Measurements from ENCODE around the gene DAPP1.

The DAPP1 gene

DNA sequence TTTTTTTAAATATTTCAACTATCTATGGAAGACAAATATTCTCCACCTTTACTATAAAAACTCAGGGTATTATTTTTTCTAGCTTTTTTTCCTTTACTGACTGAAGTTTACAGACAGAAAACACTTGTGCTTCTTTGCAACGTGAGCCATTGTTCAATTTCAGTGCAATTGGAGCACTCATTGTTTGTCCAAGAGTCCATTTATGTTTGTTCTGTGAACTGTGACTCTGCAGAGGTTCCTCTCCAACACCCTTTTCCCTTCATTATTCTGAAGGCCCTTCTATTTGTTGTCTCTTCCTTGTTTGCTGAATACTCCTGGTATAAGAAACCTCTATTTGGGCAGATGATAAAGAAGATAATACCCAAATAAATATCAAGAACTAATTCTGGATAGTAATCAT, 37.4 kb downstream of the DAPP1 start:
- no peaks in the 10 kb centered on the region for H3K9me2 ChIP-seq (replicated peaks; ENCODE audit: low read depth, low read length)
- H3K36me3 ChIP-seq (ENCODE audit: insufficient read depth, low read length) = no peaks in the 10 kb centered on the region
- no peak overlapping the region for H3K4me2 ChIP-seq (ENCODE audit: low read depth, low read length, poor library complexity, severe bottlenecking)
- H3K4me1 ChIP-seq (ENCODE audit: insufficient read depth, low read length, poor library complexity, severe bottlenecking) = no peaks in the 10 kb centered on the region
- no peak overlapping the region for H2AFZ ChIP-seq (ENCODE audit: low read length)
- no peak overlapping the region for H3K4me3 ChIP-seq (ENCODE audit: low read length, poor library complexity, severe bottlenecking)
- no peaks in the 10 kb centered on the region for H4K20me1 ChIP-seq (ENCODE audit: insufficient read depth, low read length, poor library complexity, severe bottlenecking)
- TF ChIP-seq, protein P1, sequence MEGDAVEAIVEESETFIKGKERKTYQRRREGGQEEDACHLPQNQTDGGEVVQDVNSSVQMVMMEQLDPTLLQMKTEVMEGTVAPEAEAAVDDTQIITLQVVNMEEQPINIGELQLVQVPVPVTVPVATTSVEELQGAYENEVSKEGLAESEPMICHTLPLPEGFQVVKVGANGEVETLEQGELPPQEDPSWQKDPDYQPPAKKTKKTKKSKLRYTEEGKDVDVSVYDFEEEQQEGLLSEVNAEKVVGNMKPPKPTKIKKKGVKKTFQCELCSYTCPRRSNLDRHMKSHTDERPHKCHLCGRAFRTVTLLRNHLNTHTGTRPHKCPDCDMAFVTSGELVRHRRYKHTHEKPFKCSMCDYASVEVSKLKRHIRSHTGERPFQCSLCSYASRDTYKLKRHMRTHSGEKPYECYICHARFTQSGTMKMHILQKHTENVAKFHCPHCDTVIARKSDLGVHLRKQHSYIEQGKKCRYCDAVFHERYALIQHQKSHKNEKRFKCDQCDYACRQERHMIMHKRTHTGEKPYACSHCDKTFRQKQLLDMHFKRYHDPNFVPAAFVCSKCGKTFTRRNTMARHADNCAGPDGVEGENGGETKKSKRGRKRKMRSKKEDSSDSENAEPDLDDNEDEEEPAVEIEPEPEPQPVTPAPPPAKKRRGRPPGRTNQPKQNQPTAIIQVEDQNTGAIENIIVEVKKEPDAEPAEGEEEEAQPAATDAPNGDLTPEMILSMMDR (conservative IDR thresholded peaks at IDR 0.05; ENCODE audit: low read length) = no peak
- TF ChIP-seq EZH2phosphoT487 (IDR thresholded peaks at IDR 0.05; ENCODE audit: borderline replicate concordance) = no peak
- H3K9ac ChIP-seq (ENCODE audit: low read depth, low read length, poor library complexity, severe bottlenecking) = no peak overlapping the region
- H3K27me3 ChIP-seq (ENCODE audit: insufficient read depth, low read length, poor library complexity, severe bottlenecking) = no peaks in the 10 kb centered on the region
- no peaks in the 10 kb centered on the region for H3K9me3 ChIP-seq (ENCODE audit: insufficient read depth, low read depth, low read length)
- no peaks in the 10 kb centered on the region for H3K79me2 ChIP-seq (ENCODE audit: insufficient read depth, low read length)
- H3F3A ChIP-seq (ENCODE audit: low read depth) = no peaks in the 10 kb centered on the region

DNA sequence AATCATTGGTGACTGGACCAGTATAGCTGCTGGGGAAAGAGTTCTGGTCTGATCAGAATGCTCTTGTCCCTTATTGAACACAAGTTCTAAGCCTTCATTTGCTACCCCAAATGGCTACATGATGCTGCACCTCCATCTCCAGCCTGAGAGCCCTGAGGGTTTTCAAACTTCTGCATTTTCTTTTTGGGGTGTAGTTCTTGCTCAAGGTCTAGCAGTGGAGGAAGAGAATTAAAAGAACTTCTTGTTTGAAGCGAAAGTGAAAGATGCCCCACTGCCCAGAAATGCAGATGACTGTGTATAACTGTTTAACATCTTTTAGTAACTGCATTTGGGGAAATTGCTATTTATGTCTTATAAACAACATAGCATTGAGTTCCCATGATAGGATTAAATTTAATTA, 39.1 kb downstream of the DAPP1 start:
- no peaks in the 10 kb centered on the region for H3K79me2 ChIP-seq (ENCODE audit: insufficient read depth, low read length)
- H3K4me2 ChIP-seq (ENCODE audit: low read depth, low read length, poor library complexity, severe bottlenecking) = peak overlapping the region; percentile 39

DNA sequence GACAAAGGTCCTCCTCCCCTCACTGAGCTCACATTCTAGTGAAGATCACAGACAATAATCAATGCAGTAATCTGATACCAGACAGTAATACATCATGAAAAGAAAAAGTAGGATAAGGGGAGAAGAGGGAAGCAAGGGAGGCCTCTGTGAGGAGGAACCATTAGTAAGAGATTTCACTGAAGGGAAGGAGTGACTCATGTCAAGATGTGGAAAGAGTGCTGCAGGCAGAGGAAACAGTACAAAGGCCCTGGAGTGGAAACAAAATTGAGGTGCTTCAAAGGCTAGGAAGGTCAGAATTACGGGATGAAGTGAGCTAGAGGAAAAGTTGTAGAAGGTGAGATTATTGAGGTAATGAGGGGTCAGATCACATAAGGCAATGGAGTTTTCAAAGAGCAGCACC, 39.5 kb downstream of the DAPP1 start:
- no peaks in the 10 kb centered on the region for H3K9me2 ChIP-seq (replicated peaks; ENCODE audit: low read depth, low read length)
- no peaks in the 10 kb centered on the region for H3K27me3 ChIP-seq (ENCODE audit: insufficient read depth, low read length, poor library complexity, severe bottlenecking)
- no peaks in the 10 kb centered on the region for H3K4me1 ChIP-seq (ENCODE audit: insufficient read depth, low read length, poor library complexity, severe bottlenecking)
- no peaks in the 10 kb centered on the region for H3K79me2 ChIP-seq (ENCODE audit: insufficient read depth, low read length)
- H3K9me3 ChIP-seq (ENCODE audit: insufficient read depth, low read depth, low read length) = no peaks in the 10 kb centered on the region
- no peak overlapping the region for H3K9ac ChIP-seq (ENCODE audit: low read depth, low read length, poor library complexity, severe bottlenecking)
- H4K20me1 ChIP-seq (ENCODE audit: insufficient read depth, low read length, poor library complexity, severe bottlenecking) = no peaks in the 10 kb centered on the region
- no peak overlapping the region for H3K4me3 ChIP-seq (ENCODE audit: low read length, poor library complexity, severe bottlenecking)
- no peaks in the 10 kb centered on the region for H3K36me3 ChIP-seq (ENCODE audit: insufficient read depth, low read length)
- peak overlapping the region; percentile 71; the same call in 1 of the 2 replicates for H2AFZ ChIP-seq (ENCODE audit: low read length)
- peak overlapping the region; percentile 39 for H3K4me2 ChIP-seq (ENCODE audit: low read depth, low read length, poor library complexity, severe bottlenecking)
- no peak for TF ChIP-seq EZH2phosphoT487 (IDR thresholded peaks at IDR 0.05; ENCODE audit: borderline replicate concordance)
- H3F3A ChIP-seq (ENCODE audit: low read depth) = no peaks in the 10 kb centered on the region

More for the DNA sequence above, 39.1 kb downstream of the DAPP1 start:
- Histone ChIP-seq H4K20me1 (ENCODE audit: insufficient read depth, low read length, poor library complexity, severe bottlenecking) (no peaks in the 10 kb centered on the region), H3K27me3 (ENCODE audit: insufficient read depth, low read length, poor library complexity, severe bottlenecking) (no peaks in the 10 kb centered on the region), H3K4me3 (ENCODE audit: low read length, poor library complexity, severe bottlenecking) (no peak overlapping the region), H3F3A (ENCODE audit: low read depth) (no peaks in the 10 kb centered on the region), H3K36me3 (ENCODE audit: insufficient read depth, low read length) (no peaks in the 10 kb centered on the region), H3K9me3 (ENCODE audit: insufficient read depth, low read depth, low read length) (no peaks in the 10 kb centered on the region), H3K9me2 (replicated peaks; ENCODE audit: low read depth, low read length) (no peaks in the 10 kb centered on the region), H2AFZ (ENCODE audit: low read length) (peak overlapping the region; percentile 71), H3K4me1 (ENCODE audit: insufficient read depth, low read length, poor library complexity, severe bottlenecking) (no peaks in the 10 kb centered on the region), H3K9ac (ENCODE audit: low read depth, low read length, poor library complexity, severe bottlenecking) (no peak overlapping the region)
- no peak for TF ChIP-seq EZH2phosphoT487 (IDR thresholded peaks at IDR 0.05; ENCODE audit: borderline replicate concordance)
- TF ChIP-seq, protein P1 (conservative IDR thresholded peaks at IDR 0.05; ENCODE audit: low read length) = no peak

DNA sequence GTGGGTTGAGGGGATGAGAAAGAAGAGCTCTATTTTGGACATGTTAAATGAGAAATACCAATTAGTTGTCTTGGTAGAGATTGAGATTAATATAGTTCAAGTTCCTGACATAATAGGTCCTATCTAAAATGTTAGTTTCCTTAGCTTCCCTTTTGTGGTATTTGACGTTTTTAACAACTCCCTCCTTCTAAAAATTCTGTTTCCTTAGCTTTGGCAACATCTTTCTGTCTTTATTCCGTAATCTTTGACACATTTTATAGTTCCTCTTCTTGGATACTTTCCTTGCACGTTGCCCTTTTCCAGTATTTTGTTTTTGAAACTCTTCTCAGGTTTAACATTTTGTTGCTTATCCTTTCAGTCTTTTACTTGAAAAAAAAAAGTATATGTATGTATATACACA, 40.7 kb downstream of the DAPP1 start:
- Histone ChIP-seq H3K9ac (ENCODE audit: low read depth, low read length, poor library complexity, severe bottlenecking) (no peak overlapping the region), H3K4me1 (ENCODE audit: insufficient read depth, low read length, poor library complexity, severe bottlenecking) (no peaks in the 10 kb centered on the region), H3K36me3 (ENCODE audit: insufficient read depth, low read length) (no peaks in the 10 kb centered on the region), H3K9me3 (ENCODE audit: insufficient read depth, low read depth, low read length) (no peaks in the 10 kb centered on the region), H3F3A (ENCODE audit: low read depth) (no peaks in the 10 kb centered on the region), H3K79me2 (ENCODE audit: insufficient read depth, low read length) (no peaks in the 10 kb centered on the region), H3K27me3 (ENCODE audit: insufficient read depth, low read length, poor library complexity, severe bottlenecking) (no peaks in the 10 kb centered on the region), H3K4me3 (ENCODE audit: low read length, poor library complexity, severe bottlenecking) (no peak overlapping the region), H3K4me2 (ENCODE audit: low read depth, low read length, poor library complexity, severe bottlenecking) (no peak overlapping the region), H3K9me2 (replicated peaks; ENCODE audit: low read depth, low read length) (no peaks in the 10 kb centered on the region), H2AFZ (ENCODE audit: low read length) (no peak overlapping the region), H4K20me1 (ENCODE audit: insufficient read depth, low read length, poor library complexity, severe bottlenecking) (no peaks in the 10 kb centered on the region)
- TF ChIP-seq, protein P1 (conservative IDR thresholded peaks at IDR 0.05; ENCODE audit: low read length) = no peak
- TF ChIP-seq EZH2phosphoT487 (IDR thresholded peaks at IDR 0.05; ENCODE audit: borderline replicate concordance) = no peak

Data from Loucy (cell line).